Muscle layer of duodenum (tissue), 2 donors: ENCODE results near the gene HMGXB3.
"Not testable (repeated sequence)": the region's sequence is repeated elsewhere in the genome, so short reads cannot be mapped to it uniquely, and the experiment has no call there.

Experiments used
- H3K27ac ChIP-seq: one replicate; pipeline ENCODE4 v1.7.0; 2013; ENCODE audit warnings: mild to moderate bottlenecking, low read length
- H3K27me3 ChIP-seq: one replicate; pipeline ENCODE4 v1.7.0; 2013; ENCODE audit warnings: low read depth, mild to moderate bottlenecking, control low read depth, low read length
- H3K36me3 ChIP-seq, 2 donors: one replicate each; pipeline ENCODE4 v1.7.0; 2013; ENCODE audit warnings: low read length in 2 of 2, control low read depth in 1 of 2, mild to moderate bottlenecking in 1 of 2; ENCODE audit not compliant: insufficient read depth in 2 of 2, control insufficient read depth in 1 of 2
- H3K4me1 ChIP-seq, 2 donors: one replicate each; pipeline ENCODE4 v1.7.0; 2013; ENCODE audit warnings: low read length in 2 of 2, mild to moderate bottlenecking in 2 of 2, control low read depth in 1 of 2, moderate library complexity in 1 of 2; ENCODE audit not compliant: insufficient read depth in 2 of 2, control insufficient read depth in 1 of 2
- H3K4me3 ChIP-seq, 2 donors: one replicate each; pipeline ENCODE4 v1.7.0; 2013; ENCODE audit warnings: low read length in 2 of 2, low read depth in 1 of 2, mild to moderate bottlenecking in 1 of 2
- H3K9me3 ChIP-seq, 2 donors: one replicate each; pipeline ENCODE4 v1.7.0; 2013; ENCODE audit warnings: low read length in 2 of 2, control low read depth in 1 of 2, mild to moderate bottlenecking in 1 of 2; ENCODE audit not compliant: control insufficient read depth in 1 of 2
- donor health status: healthy.

The HMGXB3 gene

DNA sequence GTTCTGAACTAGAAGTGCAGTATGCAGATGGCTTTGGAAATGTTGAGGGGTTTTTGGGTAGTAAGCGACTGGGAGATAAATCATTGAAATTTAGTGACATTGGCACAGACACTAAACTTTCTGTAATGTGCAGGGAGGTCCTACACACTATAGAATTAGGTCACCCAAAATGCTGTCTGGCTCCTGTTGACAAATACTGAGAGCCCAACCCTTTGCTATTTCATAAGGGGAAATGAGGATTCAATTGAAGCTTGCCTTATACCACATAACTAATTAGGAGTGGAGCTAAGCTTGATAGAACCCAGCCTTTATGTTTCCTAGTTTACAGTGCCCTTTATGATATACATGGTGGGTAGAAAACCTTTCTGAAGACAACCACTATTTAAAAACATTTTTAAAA, 22.6 kb downstream of the HMGXB3 start:
- Histone ChIP-seq H3K4me3 (no peak overlapping the region), H3K4me1 (peaks cover 0 to 18% of the 10 kb centered on the region in 2 donors), H3K9me3 (no peaks in the 10 kb centered on the region), H3K27me3 (no peaks in the 10 kb centered on the region), H3K27ac (no peak overlapping the region), H3K36me3 (peaks cover 53 to 65% of the 10 kb centered on the region in 2 donors)

- peaks cover 40 to 55% of the 10 kb centered on the region in 2 donors for H3K36me3 ChIP-seq
- peaks cover 0 to 18% of the 10 kb centered on the region in 2 donors for H3K4me1 ChIP-seq
- no peak overlapping the region for H3K4me3 ChIP-seq
- no peaks in the 10 kb centered on the region for H3K9me3 ChIP-seq
- H3K27ac ChIP-seq = no peak overlapping the region
- no peaks in the 10 kb centered on the region for H3K27me3 ChIP-seq
These were observed 23.9 kb downstream of the HMGXB3 start for GRCh38 chr5:150024346-150024984.

DNA sequence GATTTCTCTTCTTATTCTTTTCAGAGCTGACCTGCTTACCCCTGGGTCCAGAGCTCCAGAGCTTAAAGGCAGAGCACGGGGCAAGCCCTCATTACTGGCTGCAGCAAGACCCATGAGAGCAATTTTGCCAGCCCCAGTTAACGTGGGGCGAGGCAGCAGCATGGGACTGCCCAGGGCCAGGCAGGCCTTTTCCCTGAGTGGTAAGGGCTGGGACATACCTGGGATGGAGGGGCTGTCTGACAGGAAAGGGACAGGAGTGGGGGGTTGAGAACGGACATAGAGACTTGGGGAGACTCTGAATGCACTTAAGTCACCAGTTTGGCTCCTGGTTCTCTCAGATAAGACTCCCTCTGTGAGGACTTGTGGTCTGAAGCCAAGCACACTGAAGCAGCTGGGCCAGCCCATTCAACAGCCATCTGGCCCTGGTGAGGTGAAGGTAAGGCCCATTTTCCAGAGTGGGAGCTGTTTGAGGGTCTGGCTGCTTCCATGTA, 26.2 kb downstream of the HMGXB3 start:
- Histone ChIP-seq H3K27me3 (no peaks in the 10 kb centered on the region), H3K27ac (no peak overlapping the region), H3K4me3 (no peak overlapping the region), H3K36me3 (peaks cover 38 to 44% of the 10 kb centered on the region in 2 donors), H3K4me1 (peaks cover 0 to 14% of the 10 kb centered on the region in 2 donors), H3K9me3 (no peaks in the 10 kb centered on the region)

- H3K4me3 ChIP-seq, H3K9me3 ChIP-seq, H3K27ac ChIP-seq, H3K27me3 ChIP-seq, H3K4me1 ChIP-seq: not testable (repeated sequence)
- H3K36me3 ChIP-seq = peaks cover 50 to 53% of the 10 kb centered on the region in 2 donors
These were observed 27.5 kb downstream of the HMGXB3 start for GRCh38 chr5:150028047-150028446.

DNA sequence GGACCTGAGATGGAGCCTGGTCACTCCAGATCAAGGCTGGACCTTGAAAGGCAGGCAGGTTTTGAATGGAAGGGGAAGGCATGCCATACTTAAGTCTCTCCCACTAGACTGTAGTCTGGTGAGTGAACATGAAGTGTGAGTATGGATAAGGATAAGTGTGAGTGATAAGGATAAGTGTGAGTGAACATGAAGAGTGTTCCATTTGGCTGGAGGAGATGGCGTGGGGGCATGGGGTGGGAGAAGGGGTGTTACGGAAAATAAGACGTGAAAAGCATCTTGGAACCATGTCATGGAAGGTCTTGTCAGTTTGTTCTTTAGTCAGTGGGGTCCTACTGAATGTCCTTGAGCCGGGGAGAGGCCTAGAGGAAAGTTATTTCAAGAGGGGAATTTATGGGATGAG, 32.8 kb downstream of the HMGXB3 start:
- no peak overlapping the region for H3K4me3 ChIP-seq
- H3K27me3 ChIP-seq = no peaks in the 10 kb centered on the region
- no peak overlapping the region for H3K27ac ChIP-seq
- H3K9me3 ChIP-seq = no peaks in the 10 kb centered on the region
- peaks cover 60 to 69% of the 10 kb centered on the region in 2 donors for H3K36me3 ChIP-seq
- H3K4me1 ChIP-seq = peaks cover 0 to 13% of the 10 kb centered on the region in 2 donors

DNA sequence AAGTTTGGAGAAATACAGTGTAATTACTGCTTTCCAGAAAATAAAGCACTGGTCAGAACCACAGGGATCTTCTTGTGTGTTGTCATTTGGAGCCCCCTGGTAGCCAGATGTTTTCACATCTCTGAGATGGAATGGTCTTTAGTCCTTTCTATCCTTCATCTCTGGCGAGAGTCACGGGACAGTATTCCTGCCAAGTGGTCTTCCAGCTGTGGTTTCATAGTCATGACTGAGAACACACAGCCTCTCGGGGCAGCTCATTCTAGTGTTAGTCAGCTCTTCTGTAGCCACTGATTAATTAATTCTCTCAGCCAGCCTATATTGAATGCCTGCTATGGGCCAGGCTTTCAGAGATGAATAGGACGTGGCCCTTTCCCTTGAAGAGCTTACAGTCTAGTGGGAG, 34.1 kb downstream of the HMGXB3 start:
- H3K36me3 ChIP-seq = peaks cover 68 to 69% of the 10 kb centered on the region in 2 donors
- H3K27me3 ChIP-seq = no peaks in the 10 kb centered on the region
- no peaks in the 10 kb centered on the region for H3K9me3 ChIP-seq
- H3K27ac ChIP-seq = no peak overlapping the region
- H3K4me1 ChIP-seq = peaks cover 0 to 13% of the 10 kb centered on the region in 2 donors
- H3K4me3 ChIP-seq = no peak overlapping the region

DNA sequence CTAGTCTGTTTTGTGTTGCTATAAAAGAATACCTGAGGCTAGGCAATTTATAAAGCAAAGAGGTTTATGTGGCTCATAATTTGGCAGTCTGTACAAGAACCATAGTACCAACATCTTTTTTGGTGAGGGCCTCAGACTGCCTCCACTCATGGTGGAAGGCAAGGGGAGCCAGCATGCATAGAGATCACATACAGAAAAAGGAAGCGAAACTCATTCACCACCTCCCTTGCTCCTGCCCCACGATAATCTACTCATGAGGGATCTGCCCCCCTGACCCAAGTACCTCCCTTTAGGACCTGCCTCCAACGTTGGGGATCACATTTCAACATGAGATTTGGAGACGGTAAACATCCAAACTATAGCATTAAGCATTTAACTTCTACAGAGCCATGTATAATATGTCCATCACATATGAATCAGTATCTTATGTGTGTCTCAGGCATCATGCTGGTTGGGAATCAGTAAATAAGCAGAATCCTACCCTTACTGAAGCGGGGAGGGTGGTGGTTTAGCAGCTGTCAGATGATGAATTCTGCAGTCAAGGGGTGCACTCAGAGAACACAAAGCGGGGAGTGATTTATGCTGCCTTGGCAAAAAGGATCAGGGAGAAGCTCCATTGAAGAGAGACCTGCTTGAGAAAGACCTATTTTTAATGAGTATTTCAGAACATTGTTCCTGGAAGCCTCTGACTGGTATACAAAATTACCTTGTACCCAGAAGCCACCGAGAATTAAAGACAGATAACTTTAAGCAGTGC, 34.8 kb downstream of the HMGXB3 start:
- peaks cover 0 to 13% of the 10 kb centered on the region in 2 donors for H3K4me1 ChIP-seq
- H3K9me3 ChIP-seq = no peaks in the 10 kb centered on the region
- peaks cover 69% of the 10 kb centered on the region in 2 donors for H3K36me3 ChIP-seq
- H3K27ac ChIP-seq = no peak overlapping the region
- H3K27me3 ChIP-seq = no peaks in the 10 kb centered on the region
- H3K4me3 ChIP-seq = no peak overlapping the region

GRCh38 chr5:150036513-150036912, 36.0 kb downstream of the HMGXB3 start:
- Histone ChIP-seq H3K27ac (no peak overlapping the region), H3K36me3 (peaks cover 74 to 76% of the 10 kb centered on the region in 2 donors), H3K4me3 (no peak overlapping the region), H3K27me3 (no peaks in the 10 kb centered on the region), H3K9me3 (no peaks in the 10 kb centered on the region), H3K4me1 (peaks cover 0 to 13% of the 10 kb centered on the region in 2 donors)

DNA sequence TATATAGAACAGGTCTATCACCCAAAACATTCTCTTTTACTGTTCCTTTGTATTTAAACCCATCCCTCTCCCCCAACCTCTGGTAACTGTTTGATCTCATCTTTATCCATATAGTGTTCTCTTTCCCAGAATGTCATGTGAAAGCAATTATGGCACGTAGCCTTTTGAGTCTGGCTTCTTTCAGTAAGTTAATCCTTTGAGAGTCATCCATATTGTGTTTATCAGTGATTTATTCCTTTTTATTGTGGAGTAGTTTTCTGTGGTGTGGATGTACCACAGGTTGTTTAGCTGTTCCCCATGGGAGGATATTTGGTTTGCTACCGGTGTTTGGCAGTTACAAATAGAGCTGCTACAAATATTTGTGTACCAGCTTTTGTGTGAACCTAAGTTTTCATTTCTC, 38.0 kb downstream of the HMGXB3 start:
- Histone ChIP-seq H3K4me1 (peaks cover under 1 to 13% of the 10 kb centered on the region in 2 donors), H3K27ac (no peak overlapping the region), H3K27me3 (no peaks in the 10 kb centered on the region), H3K9me3 (no peaks in the 10 kb centered on the region), H3K4me3 (no peak overlapping the region), H3K36me3 (peaks cover 72 to 79% of the 10 kb centered on the region in 2 donors)

DNA sequence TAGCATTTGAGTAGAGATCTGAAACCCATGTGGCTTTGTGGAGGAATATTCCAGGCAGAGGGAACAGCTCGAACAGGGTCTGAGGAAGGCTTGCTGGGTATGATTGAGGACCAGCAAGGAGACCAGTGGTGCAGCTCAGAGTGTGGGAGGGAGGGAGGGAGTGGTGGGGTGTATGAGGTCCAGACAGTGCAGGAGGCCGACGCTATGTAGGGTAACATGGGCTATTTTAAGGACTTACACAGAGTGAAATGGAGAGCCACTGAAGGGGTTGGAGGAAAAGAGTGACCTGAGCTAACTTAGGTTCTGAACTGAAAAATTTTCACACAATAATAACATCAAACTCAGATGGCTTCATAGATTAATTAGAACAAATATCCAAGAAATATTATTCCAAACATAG, 41.9 kb downstream of the HMGXB3 start:
- H3K27ac ChIP-seq = no peak overlapping the region
- H3K36me3 ChIP-seq = peaks cover 61 to 73% of the 10 kb centered on the region in 2 donors

GRCh38 chr5:150043657-150044328, 43.3 kb downstream of the HMGXB3 start:
- H3K27me3 ChIP-seq = no peaks in the 10 kb centered on the region
- peaks cover 69 to 79% of the 10 kb centered on the region in 2 donors for H3K36me3 ChIP-seq
- no peak overlapping the region for H3K4me3 ChIP-seq
- peaks cover 5 to 8% of the 10 kb centered on the region in 2 donors for H3K4me1 ChIP-seq
- H3K27ac ChIP-seq = no peak overlapping the region
- no peaks in the 10 kb centered on the region for H3K9me3 ChIP-seq

More for the DNA sequence above, 41.9 kb downstream of the HMGXB3 start:
- H3K9me3 ChIP-seq = no peaks in the 10 kb centered on the region
- H3K4me3 ChIP-seq = no peak overlapping the region
- H3K4me1 ChIP-seq = peaks cover 8% of the 10 kb centered on the region in 2 donors
- no peaks in the 10 kb centered on the region for H3K27me3 ChIP-seq
